GM21529 (cell line): ENCODE results near the gene CTSA.

Source experiments
- ATAC-seq: cut with Tn5 transposase; IDR thresholded peaks from one replicate; pipeline ENCODE4 v1.9.1; 2021; ENCODE audit not compliant: unreplicated experiment

The CTSA gene

DNA sequence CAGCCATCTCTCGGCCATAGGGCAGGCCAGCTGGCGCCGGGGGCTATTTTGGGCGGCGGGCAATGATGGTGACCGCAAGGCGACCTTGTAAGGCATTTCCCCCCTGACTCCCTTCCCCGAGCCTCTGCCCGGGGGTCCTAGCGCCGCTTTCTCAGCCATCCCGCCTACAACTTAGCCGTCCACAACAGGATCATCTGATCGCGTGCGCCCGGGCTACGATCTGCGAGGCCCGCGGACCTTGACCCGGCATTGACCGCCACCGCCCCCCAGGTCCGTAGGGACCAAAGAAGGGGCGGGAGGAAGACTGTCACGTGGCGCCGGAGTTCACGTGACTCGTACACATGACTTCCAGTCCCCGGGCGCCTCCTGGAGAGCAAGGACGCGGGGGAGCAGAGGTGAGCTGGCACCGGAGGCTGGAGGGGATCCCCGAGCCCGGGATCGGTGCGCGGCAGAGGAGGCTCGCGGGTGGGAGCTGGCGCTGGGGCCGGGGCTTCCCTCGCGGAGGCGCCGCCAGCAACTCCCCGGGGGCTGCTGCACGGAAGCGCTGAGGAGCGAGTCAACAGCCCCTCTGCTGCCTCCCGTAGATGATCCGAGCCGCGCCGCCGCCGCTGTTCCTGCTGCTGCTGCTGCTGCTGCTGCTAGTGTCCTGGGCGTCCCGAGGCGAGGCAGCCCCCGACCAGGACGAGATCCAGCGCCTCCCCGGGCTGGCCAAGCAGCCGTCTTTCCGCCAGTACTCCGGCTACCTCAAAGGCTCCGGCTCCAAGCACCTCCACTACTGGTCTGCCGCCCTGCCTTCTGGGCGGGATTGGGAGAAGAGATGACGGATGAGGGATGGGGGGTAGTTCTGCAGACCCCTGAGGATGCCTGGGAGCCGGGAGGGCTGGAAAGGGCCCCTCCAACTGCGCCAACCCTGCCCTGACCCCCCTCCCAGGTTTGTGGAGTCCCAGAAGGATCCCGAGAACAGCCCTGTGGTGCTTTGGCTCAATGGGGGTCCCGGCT lies at the start of gene CTSA, which contains the start of gene NEURL2:
Gene CTSA (plus strand): TSS at position 351 of the 999 bp plus-strand sequence. CDS start 234 bp downstream, at position 585.
Gene NEURL2 (minus strand): TSS at position 224 of the 999 bp plus-strand sequence. CDS start 217 bp downstream, at position 7.
- ATAC-seq = peak; percentile 80

DNA sequence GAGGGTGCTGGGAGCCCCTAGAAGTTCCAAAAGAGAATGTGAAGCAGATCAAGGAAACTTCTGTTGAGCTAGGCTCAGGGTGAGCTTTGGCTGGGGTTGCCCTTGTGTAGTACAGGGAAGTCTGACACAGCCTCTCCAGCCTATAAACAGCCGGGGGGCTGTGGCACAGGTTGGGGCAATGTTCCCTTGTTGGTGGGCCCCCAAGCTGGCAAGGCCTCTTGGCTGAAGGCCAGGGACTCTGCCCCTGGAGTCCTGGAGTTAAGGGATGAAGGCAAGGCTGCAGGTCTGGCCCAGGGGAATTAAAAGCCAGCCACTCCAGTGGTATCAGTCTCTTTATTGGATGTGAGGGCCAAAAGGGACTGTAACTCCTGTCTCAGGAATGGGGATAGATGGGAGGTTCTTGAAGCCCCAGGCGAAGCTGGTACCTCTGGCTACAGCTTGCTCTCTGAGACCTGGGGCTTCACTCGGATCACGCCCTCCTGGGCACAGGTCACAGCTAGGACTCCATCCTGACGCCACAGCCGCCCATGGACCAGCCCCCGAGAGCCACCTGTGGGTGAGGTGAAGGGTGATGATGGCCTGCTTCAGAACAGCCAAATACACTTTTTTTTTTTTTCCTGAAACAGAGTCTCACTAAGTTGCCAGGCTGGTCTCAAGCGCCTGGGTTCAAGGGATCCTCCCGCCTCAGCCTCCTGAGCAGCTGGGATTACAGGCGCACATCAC lies 49.6 kb upstream of the CTSA start:
- no peak for ATAC-seq

- peak; percentile 78 for ATAC-seq
Measured at GRCh38 chr20:45842169-45842812, 48.8 kb upstream of the CTSA start.

DNA sequence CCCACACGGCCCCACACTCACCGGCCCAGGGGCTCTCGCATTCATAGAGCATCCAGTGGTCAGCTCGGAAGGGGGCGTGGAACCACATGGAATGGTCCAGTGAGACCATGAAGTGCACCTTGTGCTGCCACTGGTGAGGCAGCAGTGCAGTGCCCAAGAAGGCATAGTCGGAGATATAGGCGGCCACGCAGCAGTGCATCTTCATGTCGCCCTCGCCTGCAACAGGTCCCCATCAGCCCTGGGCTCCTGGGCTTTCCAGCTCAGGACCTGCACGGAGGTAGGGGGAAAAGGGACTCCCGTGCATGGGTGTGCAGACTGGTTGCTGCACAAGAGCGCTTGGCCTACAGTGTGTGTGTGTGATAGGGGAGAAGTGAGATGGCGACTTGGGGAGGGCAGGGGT lies 47.6 kb upstream of the CTSA start:
- no peak for ATAC-seq

DNA sequence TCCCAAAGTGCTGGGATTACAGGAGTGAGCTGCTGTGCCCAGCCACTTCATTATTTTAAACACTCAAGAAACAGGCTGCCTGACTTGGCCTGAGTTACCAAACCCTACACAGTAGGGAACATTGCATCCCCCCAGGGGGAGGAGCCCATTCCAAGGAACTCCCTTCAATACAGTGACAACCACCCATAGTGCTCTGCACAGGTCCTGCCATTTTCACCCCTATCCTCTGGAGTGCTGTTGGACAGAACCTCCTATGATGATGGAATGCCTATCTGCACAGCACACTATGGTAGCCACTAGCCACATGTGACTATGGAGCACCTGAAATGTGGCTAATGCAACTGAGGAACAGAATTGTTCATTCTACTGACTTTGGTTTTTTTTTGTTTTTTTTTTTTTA lies 45.7 kb upstream of the CTSA start:
- ATAC-seq = no peak

GRCh38 chr20:45848421-45848820 lies 42.7 kb upstream of the CTSA start:
- ATAC-seq = no peak

- no peak for ATAC-seq
Measured at GRCh38 chr20:45848969-45849582, 42.1 kb upstream of the CTSA start.

- no peak for ATAC-seq
Measured at GRCh38 chr20:45850238-45850637, 40.9 kb upstream of the CTSA start.

GRCh38 chr20:45850926-45851325 lies 40.2 kb upstream of the CTSA start:
- ATAC-seq = no peak

DNA sequence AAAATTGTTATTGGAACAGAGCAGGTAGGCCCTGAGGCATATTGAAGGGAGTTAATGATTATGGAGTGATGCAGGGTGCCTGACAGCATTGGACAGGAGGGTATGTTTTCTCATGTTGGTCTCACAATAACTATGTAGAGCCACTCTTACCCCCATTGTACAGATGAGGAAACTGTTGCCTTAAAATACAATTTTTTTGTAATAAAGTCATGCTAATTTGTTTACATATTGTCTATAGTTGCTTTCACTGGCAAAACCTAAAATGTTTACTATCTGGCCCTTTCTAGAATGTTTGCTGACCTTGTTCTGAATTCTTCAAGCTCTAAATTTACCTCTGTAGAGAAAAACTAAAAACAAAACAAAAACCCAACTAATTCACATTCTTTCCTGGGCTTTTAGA lies 39.6 kb upstream of the CTSA start:
- no peak for ATAC-seq

DNA sequence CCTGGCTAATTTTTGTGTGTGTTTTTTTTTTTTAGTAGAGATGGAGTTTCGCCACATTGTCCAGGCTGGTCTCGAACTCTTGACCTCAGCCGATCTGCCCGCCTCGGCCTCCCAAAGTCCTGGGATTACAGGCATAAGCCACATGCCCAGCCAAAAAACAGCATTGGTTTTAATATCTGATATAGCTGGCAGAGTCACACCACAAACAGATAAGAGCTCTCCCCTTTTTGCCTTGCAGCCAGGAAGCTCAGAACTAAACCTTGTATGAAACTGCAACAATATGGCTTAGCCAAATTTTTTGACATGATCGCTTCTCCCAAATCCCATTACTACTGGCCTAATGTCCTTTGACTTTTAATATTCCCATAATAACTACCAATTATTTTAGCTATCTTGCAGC lies 38.8 kb upstream of the CTSA start:
- ATAC-seq = no peak

DNA sequence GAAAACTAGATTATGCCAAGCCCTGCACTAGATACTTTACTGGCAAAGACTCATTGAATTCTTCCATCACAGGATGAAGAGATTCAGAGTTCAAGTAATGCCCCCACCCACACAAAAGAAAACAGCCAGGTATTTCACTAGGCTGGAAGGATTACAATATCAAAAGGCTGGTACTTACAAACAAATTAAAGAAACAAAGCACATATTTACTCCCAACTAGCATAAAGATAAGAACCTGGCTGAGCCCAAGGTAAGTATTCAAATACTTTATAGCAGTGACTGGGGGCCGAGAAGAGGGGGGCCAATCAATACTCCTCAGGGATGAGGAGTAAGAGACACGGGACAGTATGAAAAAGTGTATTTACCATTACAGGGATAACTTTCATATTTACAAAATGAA lies 37.7 kb upstream of the CTSA start:
- ATAC-seq = no peak

- peak; percentile 96 for ATAC-seq
Measured at GRCh38 chr20:45857114-45857881, 33.8 kb upstream of the CTSA start, which contains the start of the genes ACOT8 and ZSWIM3. TSS of gene ACOT8 (minus strand) at chr20:45857392. CDS start at chr20:45857315, 77 bp downstream. TSS of gene ZSWIM3 (plus strand) at chr20:45857614. CDS start at chr20:45857826, 212 bp downstream.

DNA sequence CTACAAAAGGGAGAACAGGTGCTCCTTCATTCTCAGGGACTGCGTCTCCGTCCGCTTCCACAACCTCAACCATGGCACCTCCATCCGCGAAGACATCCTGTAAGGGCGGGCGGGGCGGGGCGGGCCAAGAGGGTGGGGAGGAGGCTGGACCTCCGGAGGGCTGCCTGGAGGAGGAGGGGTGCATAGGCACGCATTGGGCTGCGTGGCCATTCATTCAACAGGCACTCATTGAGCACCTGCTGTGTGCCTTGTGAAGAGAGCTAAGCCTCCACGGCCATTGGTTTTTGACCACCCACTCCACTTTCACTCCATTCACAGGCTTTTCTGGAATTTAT lies 33.3 kb upstream of the CTSA start:
- peak; percentile 32 for ATAC-seq

GRCh38 chr20:45859916-45860315 lies 31.2 kb upstream of the CTSA start:
- ATAC-seq = no peak

GRCh38 chr20:45860560-45861220 lies 30.4 kb upstream of the CTSA start:
- no peak for ATAC-seq

- no peak for ATAC-seq
Measured at GRCh38 chr20:45861221-45862075, 29.7 kb upstream of the CTSA start.
